ENCODE data around the gene ZNF726. TPM values are rescaled to one million over a fixed set of nuclear protein-coding genes. Genes with fewer than 3 reads are reported as not detected.
"Not testable (repeated sequence)": the region's sequence is repeated elsewhere in the genome, so short reads cannot be mapped to it uniquely, and the experiment has no call there.

Gene ZNF726
- total RNA-seq, 3 donors from 2014 or later = 7.3 to 8.7 (median 7.6) TPM

GRCh38 chr19:23964334-23964733 is 49.6 kb downstream of the ZNF726 start:
- H3K4me3 Mint-ChIP-seq; H3K9me3 Mint-ChIP-seq; H3K4me1 Mint-ChIP-seq (ENCODE audit: low read depth); DNase-seq; H3K36me3 Mint-ChIP-seq (ENCODE audit: insufficient read depth); ATAC-seq: not testable (repeated sequence)
- H3K27me3 Mint-ChIP-seq (ENCODE audit: low read depth) = peaks cover 17% of the 10 kb centered on the region

GRCh38 chr19:23969630-23970029 is 54.9 kb downstream of the ZNF726 start:
- Mint-ChIP-seq H3K9me3 (no peaks in the 10 kb centered on the region), H3K36me3 (ENCODE audit: insufficient read depth) (no peaks in the 10 kb centered on the region), H3K27me3 (ENCODE audit: low read depth) (peaks cover 48% of the 10 kb centered on the region), H3K4me1 (ENCODE audit: low read depth) (peaks cover 7% of the 10 kb centered on the region), H3K4me3 (no peak overlapping the region)
- ATAC-seq = no peak
- DNase-seq = no peak

GRCh38 chr19:23971598-23971997 is 56.9 kb downstream of the ZNF726 start:
- H3K4me3 Mint-ChIP-seq = no peak overlapping the region
- peaks cover 45% of the 10 kb centered on the region for H3K27me3 Mint-ChIP-seq (ENCODE audit: low read depth)
- DNase-seq = no peak

GRCh38 chr19:23972161-23972560 is 57.5 kb downstream of the ZNF726 start:
- Mint-ChIP-seq H3K4me1 (ENCODE audit: low read depth) (peaks cover 7% of the 10 kb centered on the region), H3K4me3 (no peak overlapping the region), H3K36me3 (ENCODE audit: insufficient read depth) (no peaks in the 10 kb centered on the region), H3K9me3 (no peaks in the 10 kb centered on the region), H3K27me3 (ENCODE audit: low read depth) (peaks cover 41% of the 10 kb centered on the region)
- DNase-seq (no peak), ATAC-seq (no peak)

More at GRCh38 chr19:23971598-23971997, 56.9 kb downstream of the ZNF726 start:
- H3K36me3 Mint-ChIP-seq (ENCODE audit: insufficient read depth) = no peaks in the 10 kb centered on the region
- peaks cover 7% of the 10 kb centered on the region for H3K4me1 Mint-ChIP-seq (ENCODE audit: low read depth)
- no peak for ATAC-seq
- no peaks in the 10 kb centered on the region for H3K9me3 Mint-ChIP-seq

GRCh38 chr19:23974941-23975340 is 60.3 kb downstream of the ZNF726 start:
- Mint-ChIP-seq H3K27me3 (ENCODE audit: low read depth) (peaks cover 25% of the 10 kb centered on the region), H3K36me3 (ENCODE audit: insufficient read depth) (no peaks in the 10 kb centered on the region), H3K4me3 (no peak overlapping the region), H3K9me3 (no peaks in the 10 kb centered on the region), H3K4me1 (ENCODE audit: low read depth) (peaks cover 7% of the 10 kb centered on the region)
- no peak for ATAC-seq
- no peak for DNase-seq

GRCh38 chr19:23976631-23977030 is 61.9 kb downstream of the ZNF726 start:
- ATAC-seq; H3K4me3 Mint-ChIP-seq; DNase-seq; H3K27me3 Mint-ChIP-seq (ENCODE audit: low read depth); H3K4me1 Mint-ChIP-seq (ENCODE audit: low read depth); H3K36me3 Mint-ChIP-seq (ENCODE audit: insufficient read depth); H3K9me3 Mint-ChIP-seq: not testable (repeated sequence)

- H3K9me3 Mint-ChIP-seq; H3K27me3 Mint-ChIP-seq (ENCODE audit: low read depth); H3K4me3 Mint-ChIP-seq; ATAC-seq; H3K4me1 Mint-ChIP-seq (ENCODE audit: low read depth); H3K36me3 Mint-ChIP-seq (ENCODE audit: insufficient read depth); DNase-seq: not testable (repeated sequence)
Observed at GRCh38 chr19:23977256-23977655, 62.6 kb downstream of the ZNF726 start.

GRCh38 chr19:23978068-23978467 is 63.4 kb downstream of the ZNF726 start:
- ATAC-seq = no peak
- Mint-ChIP-seq H3K36me3 (ENCODE audit: insufficient read depth) (no peaks in the 10 kb centered on the region), H3K4me1 (ENCODE audit: low read depth) (no peaks in the 10 kb centered on the region), H3K9me3 (no peaks in the 10 kb centered on the region), H3K4me3 (no peak overlapping the region), H3K27me3 (ENCODE audit: low read depth) (peaks cover under 1% of the 10 kb centered on the region)
- no peak for DNase-seq

GRCh38 chr19:23980805-23981204 is 66.1 kb downstream of the ZNF726 start:
- H3K27me3 Mint-ChIP-seq (ENCODE audit: low read depth) = no peaks in the 10 kb centered on the region
- ATAC-seq (no peak), DNase-seq (no peak)
- H3K4me1 Mint-ChIP-seq (ENCODE audit: low read depth) = no peaks in the 10 kb centered on the region
- H3K36me3 Mint-ChIP-seq (ENCODE audit: insufficient read depth) = no peaks in the 10 kb centered on the region
- H3K9me3 Mint-ChIP-seq = no peaks in the 10 kb centered on the region
- no peak overlapping the region for H3K4me3 Mint-ChIP-seq

- ATAC-seq = no peak
- no peaks in the 10 kb centered on the region for H3K27me3 Mint-ChIP-seq (ENCODE audit: low read depth)
- H3K4me1 Mint-ChIP-seq (ENCODE audit: low read depth) = no peaks in the 10 kb centered on the region
Observed at GRCh38 chr19:23981863-23982262, 67.2 kb downstream of the ZNF726 start.

GRCh38 chr19:23983406-23983805 is 68.7 kb downstream of the ZNF726 start:
- no peaks in the 10 kb centered on the region for H3K4me1 Mint-ChIP-seq (ENCODE audit: low read depth)
- no peaks in the 10 kb centered on the region for H3K27me3 Mint-ChIP-seq (ENCODE audit: low read depth)
- H3K9me3 Mint-ChIP-seq = no peaks in the 10 kb centered on the region
- no peak for ATAC-seq
- H3K4me3 Mint-ChIP-seq = no peak overlapping the region
- no peak for DNase-seq
- H3K36me3 Mint-ChIP-seq (ENCODE audit: insufficient read depth) = no peaks in the 10 kb centered on the region

More at GRCh38 chr19:23981863-23982262, 67.2 kb downstream of the ZNF726 start:
- DNase-seq = no peak
- Mint-ChIP-seq H3K36me3 (ENCODE audit: insufficient read depth) (no peaks in the 10 kb centered on the region), H3K4me3 (no peak overlapping the region), H3K9me3 (no peaks in the 10 kb centered on the region)

Other genes starting within 250 kb of the ZNF726 start
- gene ZNF675, start 227.7 kb upstream of the ZNF726 start, total RNA-seq = 10 to 100 TPM; 11.1 to 14.3 (median 13.6) TPM
- gene ZNF681, start 156.0 kb upstream of the ZNF726 start, total RNA-seq = 1 to 10 TPM; 3.7 to 4.3 (median 4.3) TPM
- gene ZNF254, start 172.3 kb downstream of the ZNF726 start, total RNA-seq = 1 to 10 TPM; 5.6 to 7.0 (median 6.8) TPM

All from activated T-cell treated with anti-CD3 and anti-CD28 coated beads, Interleukin-2, amount 50 U/mL, for 4 hours (primary cell).